ENCODE data around the gene GJA5. TPM values are rescaled to one million over a fixed set of nuclear protein-coding genes. Genes with fewer than 3 reads are reported as not detected.

The GJA5 gene
- total RNA-seq, 4 donors from 2014 or later = 3.6 to 5.7 (median 4.3) TPM

- peak; percentile 44 to 46 for DNase-seq
- no peak overlapping the region for H3K4me3 ChIP-seq (replicated peaks in 1 of 3)
- peaks cover 0 to 7% of the 10 kb centered on the region in 2 donors for H3K4me1 ChIP-seq
- no peak overlapping the region for H3K27ac ChIP-seq
- H3K36me3 ChIP-seq = no peaks in the 10 kb centered on the region
- TF ChIP-seq CTCF (IDR thresholded peaks at IDR 0.05) (no peak), POLR2A (IDR thresholded peaks at IDR 0.05) (no peak)
- H3K27me3 ChIP-seq = no peaks in the 10 kb centered on the region
- intact Hi-C loops (cut with DNase I) = no loop called here
- no peaks in the 10 kb centered on the region for H3K9me3 ChIP-seq
- 52 to 60% methylated on average over 6 of the region's 6 CpGs for WGBS, 2 donors
Measured at GRCh38 chr1:147717051-147717705, 43.2 kb downstream of the GJA5 start.

GRCh38 chr1:147712605-147713004 is 47.8 kb downstream of the GJA5 start:
- H3K27me3 ChIP-seq = no peaks in the 10 kb centered on the region
- intact Hi-C loops (cut with DNase I) = no loop called here
- no peak for DNase-seq

More at GRCh38 chr1:147712605-147713004, 47.8 kb downstream of the GJA5 start:
- Histone ChIP-seq H3K36me3 (no peaks in the 10 kb centered on the region), H3K27ac (no peak overlapping the region), H3K4me1 (peaks cover 0 to 7% of the 10 kb centered on the region in 2 donors), H3K4me3 (replicated peaks in 1 of 3) (no peak overlapping the region), H3K9me3 (no peaks in the 10 kb centered on the region)
- no peak for TF ChIP-seq CTCF (IDR thresholded peaks at IDR 0.05)
- TF ChIP-seq POLR2A (IDR thresholded peaks at IDR 0.05) = no peak

Other genes with a start within 250 kb of the GJA5 start
- gene BCL9, start 219.1 kb downstream of the GJA5 start, total RNA-seq = 10 to 100 TPM; 13.2 to 32.5 (median 19.8) TPM
- 10 to 100 TPM; 28.9 to 36.0 (median 31.5) TPM for gene ACP6, start 90.1 kb downstream of the GJA5 start, total RNA-seq
- not detected for gene GJA8, start 142.2 kb upstream of the GJA5 start, total RNA-seq
- 10 to 100 TPM; 14.8 to 21.9 (median 16.0) TPM for gene GPR89B, start 167.8 kb upstream of the GJA5 start, total RNA-seq